IPS-NIHi11 (cell line): ENCODE data around the gene EP300.

ENCODE experiments used
- DNase-seq: peaks from one replicate; pipeline ENCODE4 v3.0.0; 2012; ENCODE audit warnings: mixed read lengths, low spot score

The EP300 gene

DNA sequence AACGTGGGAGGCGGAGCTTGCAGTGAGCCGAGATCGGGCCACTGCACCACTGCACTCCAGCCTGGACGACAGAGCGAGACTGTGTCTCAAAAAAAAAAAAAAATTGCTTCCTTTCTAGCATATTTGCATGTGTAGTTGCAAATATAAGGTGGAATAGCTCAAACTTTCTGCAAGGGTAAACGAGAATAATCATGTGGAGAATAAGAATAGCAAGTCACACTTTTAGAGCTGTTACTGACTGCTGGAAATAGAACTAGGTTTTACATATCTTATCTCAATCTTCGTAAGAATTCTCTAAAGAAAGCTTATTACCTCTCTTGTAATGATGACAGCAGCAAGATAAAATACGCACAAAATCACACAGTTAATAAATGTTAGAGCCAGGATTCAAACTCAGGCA lies 114.3 kb downstream of the EP300 start:
- no peak for DNase-seq

DNA sequence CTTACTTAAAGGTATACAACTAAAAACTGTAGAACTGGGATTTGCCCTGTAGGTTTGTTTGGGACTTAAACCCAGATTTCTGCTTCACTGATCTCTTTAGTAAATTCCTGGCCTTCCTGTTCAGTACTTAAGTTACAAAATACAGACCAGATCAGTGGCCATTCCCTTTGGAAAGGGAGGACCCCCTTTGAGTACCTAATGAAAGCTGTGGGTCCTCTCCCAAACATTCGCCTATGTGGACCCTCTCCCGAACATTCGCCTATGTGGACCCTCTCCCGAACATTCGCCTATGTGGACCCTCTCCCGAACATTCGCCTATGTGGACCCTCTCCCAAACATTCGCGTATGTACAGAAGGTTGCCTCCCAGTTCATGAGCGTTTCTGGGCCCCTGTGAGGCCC lies 123.0 kb downstream of the EP300 start:
- DNase-seq, result no peak

DNA sequence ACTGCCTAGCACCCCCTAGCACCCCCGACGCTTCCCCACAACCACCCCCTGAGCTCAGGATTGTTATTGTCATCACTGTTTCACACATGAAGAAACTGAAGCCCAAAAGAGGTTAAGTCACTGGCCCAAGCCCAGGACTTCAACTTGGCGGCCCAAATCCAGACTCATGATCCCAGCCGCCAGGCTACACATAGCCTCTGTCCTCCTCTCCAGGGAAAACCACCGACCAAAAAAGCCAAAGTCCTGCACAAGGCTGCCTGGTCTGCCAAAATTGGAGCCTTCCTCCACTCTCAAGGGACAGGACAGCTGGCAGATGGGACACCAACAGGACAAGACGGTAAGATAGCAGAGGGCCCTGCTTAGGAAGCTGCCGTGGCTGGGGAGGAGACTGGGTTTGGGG lies 123.5 kb downstream of the EP300 start:
- DNase-seq, result no peak

DNA sequence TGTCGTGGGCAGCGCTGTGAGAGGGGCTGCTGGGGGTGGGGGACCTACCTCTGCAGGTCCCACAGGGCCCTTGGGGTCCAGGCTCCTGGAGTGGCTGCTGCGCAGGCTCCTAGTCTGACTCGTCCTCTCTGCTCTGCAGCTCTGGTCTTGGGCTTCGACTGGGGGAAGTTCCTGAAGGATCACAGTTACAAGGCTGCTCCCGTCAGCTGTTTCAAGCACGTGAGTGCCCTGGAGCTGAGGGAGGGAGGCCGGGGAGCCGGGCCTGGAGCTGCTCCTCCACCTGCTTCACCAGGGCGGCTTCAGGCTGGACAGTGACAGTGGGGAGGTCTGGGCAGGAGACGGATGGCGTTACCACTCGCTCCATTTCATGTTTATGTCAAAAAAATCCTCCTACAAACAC lies 124.6 kb downstream of the EP300 start:
- DNase-seq, result peak; percentile 11

DNA sequence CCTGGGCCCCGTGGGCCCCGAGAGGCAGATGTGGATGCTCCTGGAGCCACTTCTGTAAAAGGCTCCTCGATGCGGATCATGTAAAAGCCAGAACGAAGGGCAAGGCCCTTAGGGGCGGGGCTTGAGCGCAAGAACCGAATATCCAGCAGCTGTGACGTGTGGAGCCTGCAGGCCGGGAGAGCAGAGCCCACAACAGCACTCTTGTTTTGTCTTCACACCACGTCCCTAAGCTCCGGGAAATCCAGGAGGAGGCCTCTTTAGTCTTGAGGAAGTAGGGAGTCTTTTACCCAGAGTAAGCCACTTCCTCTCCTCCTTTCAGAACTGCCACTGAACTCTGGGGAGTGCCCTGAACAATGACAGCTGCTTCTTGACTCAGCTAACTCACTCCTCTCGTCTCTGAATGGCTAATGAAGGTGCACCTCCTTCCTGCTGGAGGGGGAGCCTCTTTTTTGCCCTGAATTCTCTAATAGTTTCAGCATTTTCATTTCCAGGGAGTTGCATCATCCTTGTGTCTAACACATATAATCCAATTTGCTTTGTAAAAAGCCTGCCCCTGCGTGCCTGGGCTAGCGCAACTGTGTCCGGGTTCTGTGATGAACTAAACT lies 125.3 kb downstream of the EP300 start:
- DNase-seq, result peak; percentile 45

DNA sequence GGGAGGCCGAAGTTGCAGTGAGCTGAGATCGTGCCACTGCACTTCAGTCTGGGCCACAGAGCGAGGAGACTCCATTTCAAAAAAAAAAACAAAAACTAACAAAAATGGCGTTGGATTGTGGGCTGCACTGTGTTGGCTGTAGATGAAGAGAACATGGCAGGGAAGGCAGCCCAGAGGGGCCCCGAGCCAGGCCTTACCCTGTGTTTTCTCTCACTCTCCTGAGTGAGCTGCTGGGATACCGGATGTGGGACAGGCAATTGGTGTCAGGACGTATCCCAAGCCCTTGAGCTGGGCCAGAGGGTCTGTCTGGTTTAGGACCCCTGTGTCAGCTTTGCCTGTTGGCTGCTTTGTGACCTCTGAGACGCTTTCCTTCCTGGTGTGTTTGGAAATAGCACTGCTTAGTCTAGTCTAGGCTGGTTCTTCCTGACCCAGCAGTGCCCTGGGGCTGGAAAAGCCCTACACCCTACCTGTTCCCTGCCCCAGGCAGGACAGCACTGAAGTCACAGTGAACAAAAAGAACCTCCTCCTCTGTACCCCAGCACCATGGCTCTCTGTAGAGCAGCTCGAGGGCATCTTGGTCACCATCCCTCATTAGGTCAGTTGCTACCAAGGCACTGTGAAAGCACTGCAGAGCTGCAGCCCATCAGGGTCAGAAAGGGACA lies 130.6 kb downstream of the EP300 start:
- peak; percentile 2 for DNase-seq

DNA sequence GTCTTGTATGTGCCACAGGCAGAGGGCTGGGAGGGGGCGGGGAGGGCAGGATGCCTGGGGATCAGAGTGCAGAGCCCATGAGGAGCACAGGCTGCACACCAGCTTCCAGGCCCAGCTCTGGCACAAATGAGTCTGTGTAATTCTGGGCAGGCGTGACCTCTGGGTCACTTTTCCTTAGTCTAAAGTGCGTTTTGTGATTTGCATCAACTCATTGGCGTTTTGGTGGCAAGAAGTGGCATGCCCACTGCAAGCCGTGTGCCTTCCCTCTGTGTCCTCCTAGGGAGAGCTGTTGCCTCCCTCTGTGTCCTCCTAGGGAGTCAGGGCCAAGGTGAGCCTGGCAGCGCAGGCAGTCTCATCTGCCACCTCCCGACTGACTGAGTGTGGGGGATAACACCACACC lies 131.1 kb downstream of the EP300 start:
- peak; percentile 3 for DNase-seq

DNA sequence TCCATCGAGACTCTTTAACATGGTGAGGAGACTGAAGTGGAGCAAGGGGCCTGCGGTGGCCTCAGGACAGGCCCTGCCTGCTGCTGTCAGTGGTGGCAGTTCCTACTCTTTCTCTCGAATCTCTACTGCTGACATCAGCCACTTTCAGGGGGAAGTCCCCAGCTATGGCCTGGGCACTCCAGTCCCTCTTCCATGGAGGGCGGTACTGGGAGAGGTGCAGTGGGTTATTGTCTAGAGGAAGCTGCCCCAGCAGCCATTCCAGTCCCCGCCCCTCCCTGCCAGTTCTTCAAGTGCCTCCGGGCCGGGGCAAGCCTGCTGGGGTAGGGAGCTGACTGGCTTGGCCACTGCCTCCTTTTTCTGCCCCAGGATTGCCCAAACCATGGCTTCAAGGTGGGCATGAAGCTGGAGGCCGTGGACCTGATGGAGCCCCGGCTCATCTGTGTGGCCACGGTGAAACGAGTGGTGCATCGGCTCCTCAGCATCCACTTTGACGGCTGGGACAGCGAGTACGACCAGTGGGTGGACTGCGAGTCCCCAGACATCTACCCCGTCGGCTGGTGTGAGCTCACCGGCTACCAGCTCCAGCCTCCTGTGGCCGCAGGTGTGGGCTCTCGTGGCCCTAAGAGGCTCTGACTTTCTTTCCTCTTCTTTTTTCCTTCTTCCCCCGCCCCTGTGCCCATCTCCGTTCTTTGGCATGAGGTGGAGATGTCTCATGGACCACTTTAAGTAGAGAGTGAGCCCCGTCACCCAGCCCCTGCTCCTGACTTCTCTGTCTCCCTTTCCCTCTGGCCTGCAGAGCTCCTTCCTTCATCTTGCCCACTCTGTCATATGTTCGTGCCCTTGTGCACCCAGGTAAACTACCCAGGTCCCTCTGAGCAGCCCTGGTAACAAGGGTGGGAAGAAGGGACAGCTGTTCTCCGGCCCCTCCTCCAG lies 134.6 kb downstream of the EP300 start:
- DNase-seq, result peak; percentile 4

DNA sequence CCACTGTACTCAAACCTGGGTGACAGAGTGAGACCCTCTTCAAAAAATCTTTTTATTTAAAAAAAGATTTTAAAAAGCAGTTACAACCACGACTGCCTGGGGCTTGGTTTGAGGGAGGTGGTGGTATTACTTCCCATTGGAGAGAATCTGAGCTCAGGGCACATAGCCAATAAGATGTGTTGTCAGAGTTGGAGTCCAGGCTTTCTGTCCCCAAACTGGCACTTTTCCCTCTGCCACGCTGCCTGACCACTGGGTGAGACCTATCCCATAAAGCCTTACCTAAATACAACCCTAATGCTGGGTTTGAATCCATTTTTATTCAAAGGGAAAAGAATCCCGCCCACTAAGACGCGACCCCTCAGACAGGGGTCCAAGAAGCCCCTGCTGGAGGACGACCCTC lies 136.8 kb downstream of the EP300 start:
- DNase-seq, result no peak
